Lower lobe of right lung (tissue), 2 donors: ENCODE data around the gene SPTSSB. TPM values are rescaled to one million over a fixed set of nuclear protein-coding genes. Genes with fewer than 3 reads are reported as not detected.

Experiments
- ATAC-seq, 2 donors: fragments of 200-7000 bp; cut with Tn5 transposase; one replicate each; pipeline ENCODE4 v1.9.1; 2020 to 2022; ENCODE audit warnings: mild to moderate bottlenecking in 2 of 2, moderate library complexity in 2 of 2
- DNase-seq: peaks from one replicate; pipeline ENCODE4 v3.0.0-alpha.2; 2020
- H3K27ac ChIP-seq: fragments of 200-600 bp; one replicate; pipeline ENCODE4 v1.8.0; 2022
- H3K27me3 ChIP-seq: fragments of 200-600 bp; one replicate; pipeline ENCODE4 v1.8.0; 2022; ENCODE audit warnings: low read depth
- H3K36me3 ChIP-seq: fragments of 200-600 bp; one replicate; pipeline ENCODE4 v1.8.0; 2022; ENCODE audit warnings: mild to moderate bottlenecking
- H3K4me1 ChIP-seq: fragments of 200-600 bp; one replicate; pipeline ENCODE4 v1.8.0; 2022
- H3K4me3 ChIP-seq: fragments of 200-600 bp; one replicate; pipeline ENCODE4 v1.8.0; 2022; ENCODE audit warnings: mild to moderate bottlenecking
- H3K9me3 ChIP-seq: fragments of 200-600 bp; one replicate; pipeline ENCODE4 v1.8.0; 2022
- CTCF ChIP-seq: fragments of 200-600 bp; IDR thresholded peaks from one replicate; pipeline ENCODE4 v1.8.0; 2022; ENCODE audit warnings: antibody characterized with exemption, mild to moderate bottlenecking
- intact Hi-C: fragments of 100-400 bp; cut with DNase I; formaldehyde crosslinking; loops from one replicate; pipeline ENCODE4 v1.11.0; 2022
- total RNA-seq: library from RNA; stranded (reverse); fragmentation: NEBNext Ultra II Directional; extraction: Animal tissue kit (Norgen Biotek cat#: 25700); gene quantifications from one replicate; pipeline ENCODE4 v1.2.1, GENCODE V29; 2021
- donor health status: DM: no; HTN: yes; CAD: no; lungs with severe emphysema.

The SPTSSB gene
- total RNA-seq, 1 donor from 2014 or later, result not detected

- no peaks in the 10 kb centered on the region for H3K27me3 ChIP-seq
- H3K27ac ChIP-seq, result no peak overlapping the region
- H3K4me1 ChIP-seq, result peaks cover 18% of the 10 kb centered on the region
- intact Hi-C loops, result no loop called here
- ATAC-seq, result no peak
- H3K36me3 ChIP-seq, result no peaks in the 10 kb centered on the region
- H3K9me3 ChIP-seq, result no peaks in the 10 kb centered on the region
- no peak for TF ChIP-seq CTCF
- DNase-seq, result no peak
- H3K4me3 ChIP-seq, result no peak overlapping the region
Observed at GRCh38 chr3:161390200-161390599, 18.9 kb upstream of the SPTSSB start.

- Histone ChIP-seq H3K36me3 (no peaks in the 10 kb centered on the region), H3K4me3 (no peak overlapping the region), H3K4me1 (peaks cover 18% of the 10 kb centered on the region), H3K27me3 (no peaks in the 10 kb centered on the region), H3K9me3 (no peaks in the 10 kb centered on the region), H3K27ac (no peak overlapping the region)
- intact Hi-C loops, result no loop called here
- ATAC-seq (peak; percentile 57 to 58), DNase-seq (no peak)
- TF ChIP-seq CTCF, result no peak
Observed at GRCh38 chr3:161389445-161390035, 18.2 kb upstream of the SPTSSB start.

GRCh38 chr3:161388855-161389254, 17.5 kb upstream of the SPTSSB start:
- ATAC-seq, result peak; percentile 67 to 75
- Histone ChIP-seq H3K27me3 (no peaks in the 10 kb centered on the region), H3K9me3 (no peaks in the 10 kb centered on the region), H3K4me1 (peaks cover 18% of the 10 kb centered on the region), H3K36me3 (no peaks in the 10 kb centered on the region), H3K4me3 (no peak overlapping the region), H3K27ac (no peak overlapping the region)
- intact Hi-C loops, result no loop called here
- no peak for DNase-seq
- no peak for TF ChIP-seq CTCF

GRCh38 chr3:161386991-161387770, 15.9 kb upstream of the SPTSSB start:
- intact Hi-C loops, result no loop called here
- ATAC-seq, result peak in 1 of 2 donors; percentile 8

More at GRCh38 chr3:161386991-161387770, 15.9 kb upstream of the SPTSSB start:
- H3K4me3 ChIP-seq, result no peak overlapping the region
- no peak for TF ChIP-seq CTCF
- no peak for DNase-seq
- peaks cover 18% of the 10 kb centered on the region for H3K4me1 ChIP-seq
- H3K9me3 ChIP-seq, result no peaks in the 10 kb centered on the region
- no peaks in the 10 kb centered on the region for H3K36me3 ChIP-seq
- H3K27me3 ChIP-seq, result no peaks in the 10 kb centered on the region
- no peak overlapping the region for H3K27ac ChIP-seq
